NCI-H1092 (cell line): ENCODE measurements around the gene RAD51B.

Experiments
- DNase-seq: peaks from one replicate; lab custom pipeline; 2025; lab: John Stamatoyannopoulos, UW

Gene RAD51B

DNA sequence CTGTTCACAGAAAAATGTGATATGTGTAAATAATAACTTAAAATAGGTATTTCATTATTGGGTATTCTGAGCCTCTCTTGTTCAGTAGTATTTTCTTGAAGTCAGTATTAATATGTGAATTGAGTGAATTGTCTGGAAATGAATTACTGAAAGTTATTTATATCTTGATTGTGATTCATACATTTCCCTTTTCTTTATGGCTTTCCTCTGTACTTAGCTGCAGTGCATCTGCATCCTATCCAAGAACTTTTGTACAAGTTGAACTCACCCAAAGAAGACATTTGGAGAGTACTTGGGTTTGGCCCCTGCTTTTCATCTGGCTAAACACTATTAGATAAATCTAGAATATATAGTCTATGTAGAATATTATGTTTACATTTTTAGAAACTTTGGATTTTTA lies 326.0 kb downstream of the RAD51B start:
- no peak for DNase-seq

- no peak for DNase-seq
Observed at GRCh38 chr14:68146818-68147217, 327.2 kb downstream of the RAD51B start.

GRCh38 chr14:68147303-68147702 lies 327.7 kb downstream of the RAD51B start:
- DNase-seq: no peak

- no peak for DNase-seq
Observed at GRCh38 chr14:68148276-68148675, 328.7 kb downstream of the RAD51B start.

DNA sequence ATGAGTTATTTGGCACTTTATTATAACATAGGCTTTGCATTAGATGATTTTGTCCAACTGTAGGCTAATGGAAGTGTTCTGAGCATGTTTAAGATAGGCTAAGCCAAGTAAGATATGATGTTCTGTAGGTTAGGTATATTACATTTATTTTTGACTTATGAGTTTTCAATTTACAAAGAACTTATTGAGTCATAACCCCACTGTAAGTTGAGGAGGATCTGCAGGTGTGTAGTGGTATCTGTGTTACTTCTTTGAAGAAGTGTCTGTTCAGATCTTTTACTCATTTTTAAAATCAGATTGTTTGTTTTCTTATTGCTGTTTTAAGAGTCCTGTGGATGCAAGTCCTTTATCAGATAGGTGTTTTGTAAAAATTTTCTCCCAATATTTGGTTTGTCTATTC lies 329.2 kb downstream of the RAD51B start:
- no peak for DNase-seq

DNA sequence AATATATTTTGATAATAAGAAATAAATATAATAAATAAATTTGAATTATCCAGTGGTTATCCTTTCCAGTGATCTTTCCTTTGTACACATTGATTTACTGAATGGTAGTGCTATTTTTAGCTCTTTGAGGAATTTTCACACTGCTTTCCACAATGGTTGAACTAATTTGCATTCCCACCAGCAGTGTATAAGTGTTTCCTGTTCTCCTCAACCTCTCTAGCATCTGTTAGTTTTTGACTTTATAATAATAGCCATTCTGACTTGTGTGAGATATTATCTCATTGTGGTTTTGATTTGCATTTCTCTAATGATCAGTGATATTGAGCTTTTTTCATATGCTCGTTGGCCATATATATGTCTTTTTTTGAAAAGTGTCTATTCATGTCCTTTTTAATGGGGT lies 333.7 kb downstream of the RAD51B start:
- no peak for DNase-seq

GRCh38 chr14:68154275-68154674 lies 334.7 kb downstream of the RAD51B start:
- no peak for DNase-seq

DNA sequence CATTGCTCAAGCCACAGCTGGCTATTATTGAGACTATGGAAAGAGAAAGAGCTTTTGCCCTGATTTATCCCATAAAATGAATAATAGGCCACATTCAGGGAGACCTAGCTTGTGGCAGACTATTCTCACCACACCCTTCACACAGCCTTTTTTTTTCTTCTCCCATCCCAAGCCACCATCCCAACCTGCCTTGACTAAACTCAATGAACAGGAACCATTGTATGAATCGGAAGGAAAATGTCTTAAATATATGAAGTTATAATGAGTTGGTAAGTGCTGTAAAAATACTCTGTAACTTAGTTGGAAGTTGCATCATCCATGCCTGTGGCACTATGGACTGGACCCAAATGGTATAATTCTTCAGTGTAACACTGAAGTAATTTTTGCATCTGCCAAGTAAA lies 338.4 kb downstream of the RAD51B start:
- DNase-seq: no peak

DNA sequence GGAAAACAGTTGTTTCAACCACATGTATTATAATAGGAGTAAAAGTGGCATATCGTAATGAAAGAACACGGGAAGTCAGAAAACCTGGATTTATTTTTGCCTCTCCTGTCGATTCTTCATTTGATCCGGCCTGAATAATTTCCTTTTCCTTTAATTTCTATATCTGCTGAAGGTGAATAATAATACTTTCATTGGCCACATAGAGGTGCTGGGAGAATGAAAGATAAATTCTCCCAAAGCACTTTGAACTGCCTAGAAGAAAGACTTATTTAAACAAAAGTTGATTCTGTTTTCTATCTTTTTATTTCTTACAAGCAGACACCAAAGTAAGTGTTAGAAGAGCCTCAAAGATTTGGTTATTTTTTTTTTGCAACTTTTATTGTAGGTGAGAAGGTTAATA lies 339.1 kb downstream of the RAD51B start:
- no peak for DNase-seq

DNA sequence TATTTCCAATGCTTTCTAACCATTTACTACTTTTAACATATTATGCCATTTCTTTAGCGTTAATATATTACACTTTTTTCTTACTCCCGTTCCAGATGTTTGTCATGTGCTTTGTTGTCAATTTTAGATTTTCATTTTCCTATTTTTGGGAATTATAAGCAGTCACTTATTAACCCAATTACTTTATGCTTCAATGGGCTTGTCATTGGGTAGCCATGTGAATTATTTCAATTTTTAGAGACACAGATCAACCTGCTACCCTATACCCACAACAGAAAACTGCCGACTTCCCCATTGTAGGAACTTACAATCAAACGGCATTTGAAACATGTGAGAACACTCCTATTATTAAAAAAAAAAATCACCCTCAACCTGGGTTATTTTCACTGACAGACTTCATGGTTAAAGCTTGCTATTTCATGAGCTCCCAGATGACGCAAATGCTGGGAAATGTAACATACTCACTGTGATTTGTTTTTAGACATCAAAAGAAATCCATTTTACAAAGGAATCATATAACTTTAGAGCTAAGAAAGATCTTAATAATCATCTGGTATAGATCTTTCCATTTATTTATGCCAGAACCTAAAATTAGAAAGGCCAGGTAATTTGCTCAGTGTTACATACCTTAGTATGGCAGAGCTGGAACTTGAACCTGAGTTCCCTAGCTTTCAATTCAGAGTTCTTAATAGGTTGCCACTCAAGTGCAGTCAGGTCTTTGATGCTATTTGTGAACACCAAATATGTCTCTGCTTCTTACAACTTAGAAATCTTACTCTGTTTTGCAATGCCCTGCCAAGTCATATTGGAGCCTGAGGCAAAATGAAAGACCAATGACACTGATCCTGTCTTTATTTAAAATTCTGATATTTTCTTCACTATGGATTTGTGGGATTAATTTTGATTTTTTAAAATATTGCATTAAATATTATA lies 340.4 kb downstream of the RAD51B start:
- no peak for DNase-seq

- no peak for DNase-seq
Observed at GRCh38 chr14:68160779-68161546, 341.4 kb downstream of the RAD51B start.

DNA sequence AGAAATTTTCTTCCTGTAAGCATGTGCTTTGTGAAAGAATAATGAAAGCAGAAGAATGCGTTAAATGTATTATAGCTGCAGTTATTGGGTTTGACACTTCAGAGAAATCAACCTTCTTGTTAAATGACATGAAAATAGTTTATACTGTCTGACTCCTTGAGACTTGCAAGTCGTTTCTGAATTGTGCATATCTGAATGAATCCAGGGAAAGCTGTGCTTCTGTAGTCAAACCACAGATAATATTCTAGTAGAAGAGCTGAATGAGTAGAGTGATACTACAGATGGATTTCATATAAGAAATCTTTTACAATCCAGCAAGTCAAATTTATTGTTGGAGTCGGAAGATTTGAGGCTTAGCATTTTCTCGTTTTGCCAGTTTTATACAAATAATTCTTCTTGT lies 343.3 kb downstream of the RAD51B start:
- no peak for DNase-seq

DNA sequence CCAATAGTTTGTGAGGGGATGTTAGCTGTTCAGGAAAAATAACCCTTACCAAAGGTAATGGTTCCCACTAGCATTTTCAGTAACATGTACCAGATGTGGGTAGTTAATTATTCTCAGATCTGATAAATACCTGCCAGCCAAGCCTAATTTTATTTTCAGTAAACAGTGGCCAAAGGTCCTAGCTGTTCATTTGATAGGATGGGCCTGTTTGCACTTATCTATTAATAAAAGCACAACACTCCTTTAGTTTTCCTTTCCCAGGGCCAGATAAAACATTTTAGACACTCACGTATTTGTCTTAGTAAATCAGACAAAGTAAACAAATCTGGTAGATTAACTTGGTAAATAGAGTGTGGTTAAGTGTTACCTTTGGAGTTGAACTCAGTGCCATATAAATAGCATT lies 345.1 kb downstream of the RAD51B start:
- no peak for DNase-seq

GRCh38 chr14:68165274-68165843 lies 345.8 kb downstream of the RAD51B start:
- DNase-seq: no peak

- no peak for DNase-seq
Observed at GRCh38 chr14:68166731-68167382, 347.3 kb downstream of the RAD51B start.

GRCh38 chr14:68167383-68168087 lies 348.0 kb downstream of the RAD51B start:
- no peak for DNase-seq

DNA sequence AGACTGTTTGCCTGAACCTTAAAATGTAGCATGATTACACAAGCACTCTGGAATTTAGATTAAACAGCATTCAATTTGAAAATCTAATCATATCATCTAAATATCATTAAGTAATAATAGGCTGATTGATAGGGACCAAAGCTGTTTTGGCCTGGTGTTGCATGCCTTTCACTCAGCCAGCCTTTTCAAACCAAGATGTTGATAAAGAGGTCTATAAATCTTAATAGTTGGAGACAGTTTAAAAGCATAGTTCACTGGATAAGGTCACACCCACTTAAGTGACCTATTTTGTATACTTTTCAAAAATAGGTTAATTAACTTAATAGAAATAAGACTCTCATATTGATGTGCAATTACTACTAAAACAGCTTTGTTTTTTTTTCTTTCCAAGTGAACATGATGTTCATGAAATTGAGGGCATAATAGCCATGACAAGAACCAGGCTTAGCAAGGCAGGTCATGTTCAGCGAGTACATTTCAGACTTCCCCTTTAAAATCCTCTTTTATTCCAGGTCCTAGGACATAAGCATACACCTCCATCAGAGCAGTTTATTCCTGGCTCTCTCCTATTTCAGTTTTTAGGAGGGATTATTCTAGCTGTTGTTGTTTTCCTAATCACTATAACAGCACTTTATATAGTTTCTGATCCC lies 349.0 kb downstream of the RAD51B start:
- DNase-seq: no peak

DNA sequence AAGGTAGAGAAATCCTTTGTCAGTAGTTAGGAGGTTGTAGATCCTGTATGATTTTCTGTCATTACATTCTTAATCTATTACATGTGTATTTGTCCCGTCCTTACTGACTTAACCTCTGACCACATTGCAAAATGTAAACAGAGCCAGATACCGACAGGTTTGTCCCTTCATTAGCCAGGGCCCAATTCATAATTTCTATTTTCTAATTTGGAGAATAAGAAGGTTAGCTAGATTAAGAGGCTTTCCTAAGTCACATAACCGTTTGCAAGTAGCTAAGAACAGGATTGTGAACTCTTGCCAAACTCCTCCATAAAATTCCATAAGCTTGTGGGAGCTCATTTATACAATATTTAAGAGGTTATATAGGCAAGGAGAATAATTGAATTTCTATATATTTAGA lies 352.6 kb downstream of the RAD51B start:
- no peak for DNase-seq

DNA sequence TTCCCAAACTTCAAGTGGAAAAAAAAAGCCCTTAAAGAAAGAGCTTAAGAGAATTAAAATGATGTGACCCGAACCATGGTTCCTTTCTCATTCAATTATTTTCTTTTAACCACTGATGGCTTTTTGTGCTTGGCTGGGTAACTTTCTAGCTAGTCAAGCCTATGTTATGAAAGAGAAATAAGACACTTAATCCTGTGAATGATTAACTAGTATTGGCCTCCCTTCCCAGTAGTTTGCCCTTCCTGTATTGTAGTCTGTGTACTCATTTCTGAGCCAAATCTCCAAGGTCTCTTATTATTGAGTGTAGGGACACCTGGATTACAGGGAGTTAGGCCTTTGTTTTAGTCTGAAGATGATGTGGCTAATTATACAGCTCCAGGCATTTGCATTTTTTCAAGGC lies 353.0 kb downstream of the RAD51B start:
- DNase-seq: no peak

DNA sequence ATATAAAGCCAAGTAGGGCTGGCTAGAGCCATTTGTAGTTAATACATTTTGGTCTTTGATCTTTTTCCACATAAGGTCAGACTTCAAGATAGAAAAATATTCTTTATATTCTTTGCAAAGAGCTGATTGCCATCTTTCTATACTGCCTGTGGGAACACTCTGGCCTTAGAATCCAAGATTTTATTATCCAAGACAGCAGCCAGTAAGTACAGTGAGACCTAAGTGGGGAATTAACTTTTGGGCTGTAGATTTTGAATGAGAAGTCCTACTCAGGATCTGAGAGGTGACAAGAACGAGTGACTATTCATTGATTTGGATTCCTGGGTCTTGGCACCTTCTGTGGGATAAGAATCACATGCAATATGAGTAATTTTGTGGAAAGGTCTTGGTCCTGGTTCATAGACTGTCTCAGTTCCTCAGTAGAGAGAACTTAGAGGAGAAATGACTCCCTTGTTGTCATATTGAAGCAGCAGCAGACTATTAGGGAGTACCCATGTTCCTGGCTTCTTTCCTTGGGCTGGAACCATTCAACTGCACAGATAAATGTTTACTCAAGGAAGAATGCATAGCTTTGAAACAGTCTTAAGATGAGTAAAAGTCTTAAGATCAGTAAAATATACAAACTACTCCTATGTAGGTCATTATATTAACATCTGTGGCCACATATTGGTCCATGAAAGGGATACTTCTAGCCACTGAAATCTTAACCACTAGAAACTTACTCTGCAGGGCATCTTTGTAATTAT lies 353.8 kb downstream of the RAD51B start:
- no peak for DNase-seq
